H1 (cell line): ENCODE results near the gene PAOX. TPM values are rescaled to one million over a fixed set of nuclear protein-coding genes. Genes with fewer than 3 reads are reported as not detected.

Source experiments
- CTCF ChIA-PET: fragments of 300-600 bp; sonication (Branson Sonifier 250); formaldehyde crosslinking; loops from one replicate; lab custom pipeline; 2021; ENCODE audit not compliant: partially characterized antibody; lab: Charles Lee
- POLR2A ChIA-PET: fragments of 300-600 bp; sonication (Branson Sonifier 250); formaldehyde crosslinking; loops from one replicate; lab custom pipeline; 2021; ENCODE audit warnings: inconsistent platforms; ENCODE audit not compliant: partially characterized antibody; lab: Charles Lee
- DNase-seq, 2 experiments: peaks; one replicate each; pipeline versions ENCODE4 v3.0.0 to v3.0.0-alpha.2; 2010 to 2022; ENCODE audit warnings: low spot score in 2 of 2, low read depth in 1 of 2, mixed read lengths in 1 of 2
- FAIRE-seq: peaks from 2 replicates; lab custom pipeline; 2011; peaks lifted over from hg19 to GRCh38; lab: Jason Lieb, UNC
- H2AFZ ChIP-seq: 2 replicates; pipeline ENCODE4 v1.8.1; 2012; ENCODE audit warnings: low read length, inconsistent platforms
- H2AK5ac ChIP-seq: 2 replicates; pipeline ENCODE4 v1.6.1; 2013; ENCODE audit warnings: low read depth, low read length
- H2BK120ac ChIP-seq: replicated peaks from 2 replicates; pipeline ENCODE3; 2013; ENCODE audit warnings: low read depth, low read length, inconsistent platforms
- H2BK12ac ChIP-seq: 2 replicates; pipeline ENCODE4 v1.6.1; 2013; ENCODE audit warnings: low read depth, low read length
- H2BK15ac ChIP-seq: 2 replicates; pipeline ENCODE4 v1.6.1; 2013; ENCODE audit warnings: low read length
- H2BK20ac ChIP-seq: 2 replicates; pipeline ENCODE4 v1.6.1; 2013; ENCODE audit warnings: low read length
- H2BK5ac ChIP-seq: 2 replicates; pipeline ENCODE4 v1.6.1; 2013; ENCODE audit warnings: low read depth, low read length
- H3K14ac ChIP-seq: 2 replicates; pipeline ENCODE4 v1.6.1; 2013; ENCODE audit warnings: inconsistent platforms; ENCODE audit not compliant: insufficient read length
- H3K18ac ChIP-seq: 2 replicates; pipeline ENCODE4 v1.6.1; 2013; ENCODE audit warnings: low read length; ENCODE audit errors: extremely low read depth
- H3K23ac ChIP-seq: 2 replicates; pipeline ENCODE4 v1.6.1; 2013; ENCODE audit warnings: inconsistent platforms; ENCODE audit not compliant: insufficient read length
- H3K23me2 ChIP-seq: 2 replicates; pipeline ENCODE4 v1.6.1; 2013; ENCODE audit warnings: low read depth, low read length
- H3K27ac ChIP-seq: 2 replicates; pipeline ENCODE4 v1.6.1; 2011; ENCODE audit warnings: low read depth, low read length, inconsistent platforms
- H3K27me3 ChIP-seq, 4 experiments: replicated peaks in 1 of 4; 1 replicate in 1 of 4; 2 replicates in 3 of 4; pipeline versions ENCODE4 v1.6.1 to v1.8.1; 2011 to 2013; ENCODE audit warnings: low read length in 3 of 4, mild to moderate bottlenecking in 3 of 4, inconsistent platforms in 2 of 4, mixed read lengths in 2 of 4, moderate library complexity in 1 of 4; ENCODE audit not compliant: control insufficient read depth in 3 of 4, insufficient read depth in 3 of 4; ENCODE audit errors: extremely low read depth in 1 of 4
- H3K36me3 ChIP-seq, 4 experiments: 2 replicates each; pipeline versions ENCODE4 v1.6.1 to v1.8.1; 2011 to 2013; ENCODE audit warnings: mild to moderate bottlenecking in 4 of 4, low read length in 3 of 4, moderate library complexity in 2 of 4, control low read depth in 1 of 4, inconsistent platforms in 1 of 4; ENCODE audit not compliant: insufficient read depth in 4 of 4, control insufficient read depth in 2 of 4
- H3K4ac ChIP-seq: replicated peaks from 2 replicates; pipeline ENCODE3; 2013; ENCODE audit warnings: low read length, low read depth, mixed read lengths, inconsistent platforms; ENCODE audit not compliant: insufficient read length
- H3K4me1 ChIP-seq, 4 experiments: replicated peaks in 1 of 4; 1 replicate in 1 of 4; 2 replicates in 3 of 4; pipeline versions ENCODE4 v1.6.1 to v1.8.1; 2011 to 2013; ENCODE audit warnings: low read length in 3 of 4, inconsistent platforms in 2 of 4, mixed read lengths in 1 of 4; ENCODE audit not compliant: insufficient read depth in 4 of 4, control insufficient read depth in 3 of 4
- H3K4me2 ChIP-seq, 2 experiments: 2 replicates each; pipeline versions ENCODE4 v1.6.1 to v1.8.1; 2011 to 2013; ENCODE audit warnings: low read depth in 2 of 2, low read length in 2 of 2, control low read depth in 1 of 2, inconsistent platforms in 1 of 2, mild to moderate bottlenecking in 1 of 2; ENCODE audit not compliant: insufficient read depth in 1 of 2
- H3K4me3 ChIP-seq, 4 experiments: fragments of 200-600, 300-600 bp in 1 of 4; sonication (generic), shearing (Covaris generic), sonication (Bioruptor Twin) in 1 of 4; 2 replicates each; pipeline versions ENCODE4 v1.5.1 to v1.8.1; 2011 to 2016; ENCODE audit warnings: low read length in 4 of 4, low read depth in 3 of 4, control low read depth in 2 of 4, inconsistent platforms in 2 of 4, mild to moderate bottlenecking in 2 of 4, mixed read lengths in 1 of 4, moderate library complexity in 1 of 4; ENCODE audit not compliant: insufficient read depth in 2 of 4; ENCODE audit errors: extremely low read depth in 1 of 4
- H3K56ac ChIP-seq: replicated peaks from 2 replicates; pipeline ENCODE3; 2013; ENCODE audit warnings: low read depth, mild to moderate bottlenecking, mixed read lengths, low read length, inconsistent platforms; ENCODE audit not compliant: insufficient read length
- H3K79me1 ChIP-seq: 2 replicates; pipeline ENCODE4 v1.6.1; 2013; ENCODE audit warnings: low read depth, low read length, control low read depth
- H3K79me2 ChIP-seq, 2 experiments: 2 replicates each; pipeline versions ENCODE4 v1.6.1 to v1.8.1; 2012 to 2013; ENCODE audit warnings: low read length in 2 of 2, mild to moderate bottlenecking in 2 of 2, inconsistent platforms in 1 of 2; ENCODE audit not compliant: insufficient read depth in 2 of 2, control insufficient read depth in 1 of 2
- H3K9ac ChIP-seq, 4 experiments: replicated peaks in 1 of 4; 1 replicate in 1 of 4; 2 replicates in 3 of 4; pipeline versions ENCODE4 v1.6.1 to v1.8.1; 2011 to 2013; ENCODE audit warnings: low read depth in 3 of 4, low read length in 3 of 4, control low read depth in 2 of 4, mild to moderate bottlenecking in 2 of 4, moderate library complexity in 2 of 4, inconsistent platforms in 1 of 4; ENCODE audit errors: extremely low read depth in 1 of 4
- H3K9me3 ChIP-seq, 2 experiments: 2 replicates each; pipeline versions ENCODE4 v1.6.1 to v1.8.1; 2012 to 2013; ENCODE audit warnings: mild to moderate bottlenecking in 2 of 2, moderate library complexity in 2 of 2, control low read depth in 1 of 2, inconsistent platforms in 1 of 2, low read depth in 1 of 2, low read length in 1 of 2, mixed read lengths in 1 of 2; ENCODE audit not compliant: insufficient read depth in 2 of 2
- H4K20me1 ChIP-seq, 2 experiments: replicated peaks in 1 of 2; 2 replicates each; pipeline versions ENCODE3 to v1.8.1; 2011 to 2013; ENCODE audit warnings: inconsistent platforms in 2 of 2, low read length in 2 of 2, mild to moderate bottlenecking in 1 of 2; ENCODE audit not compliant: insufficient read depth in 2 of 2, control insufficient read depth in 1 of 2
- H4K5ac ChIP-seq: 2 replicates; pipeline ENCODE4 v1.6.1; 2013; ENCODE audit warnings: low read length, low read depth, mixed read lengths, inconsistent platforms; ENCODE audit not compliant: insufficient read length
- H4K8ac ChIP-seq: 2 replicates; pipeline ENCODE4 v1.8.0; 2013; ENCODE audit warnings: mild to moderate bottlenecking, moderate library complexity, low read length, inconsistent platforms; ENCODE audit not compliant: insufficient read depth; ENCODE audit errors: extremely low read depth
- H4K91ac ChIP-seq: replicated peaks from 2 replicates; pipeline ENCODE3; 2013; ENCODE audit warnings: low read length, mixed read lengths, inconsistent platforms; ENCODE audit not compliant: insufficient read length
- ASH2L ChIP-seq: fragments of 200-600, 300-600 bp; sonication (generic); IDR thresholded peaks from one replicate; pipeline ENCODE4 v1.7.1; 2017; ENCODE audit warnings: low read length
- CBX5 ChIP-seq: fragments of 300-800, 300-1000 bp; sonication (generic); IDR thresholded peaks from 2 replicates; pipeline ENCODE4 v1.7.1; 2016; ENCODE audit warnings: antibody characterized with exemption, low read length, low read depth
- E2F6 ChIP-seq: IDR thresholded peaks from 2 replicates; pipeline ENCODE4 v1.6.1; 2012; ENCODE audit warnings: inconsistent platforms
- TAF7 ChIP-seq: optimal IDR thresholded peaks from 2 replicates; pipeline ENCODE3; 2011; ENCODE audit warnings: low read depth, mild to moderate bottlenecking, inconsistent platforms, low read length, moderate library complexity, borderline replicate concordance
- YY1 ChIP-seq: IDR thresholded peaks from 2 replicates; pipeline ENCODE4 v1.6.1; 2011; ENCODE audit warnings: low read depth, mild to moderate bottlenecking, low read length
- polyA plus RNA-seq, 7 experiments: library from polyadenylated mRNA; depleted of rRNA in 3 of 7; stranded (reverse) in 5 of 7; unstranded in 2 of 7; fragments of >200 nt in 5 of 7; fragments of 200-250 nt in 2 of 7; gene quantifications; 1 replicate in 5 of 7; 2 replicates in 1 of 7; 4 replicates in 1 of 7; pipeline versions ENCODE4 v1.2.1 to v1.2.3, GENCODE V29; 2011 to 2013; ENCODE audit warnings: missing spikeins in 2 of 7, mixed read lengths in 2 of 7
- total RNA-seq: library from RNA; stranded (reverse); fragmentation: NEBNext Ultra II Directional; extraction: Animal tissue kit (Norgen Biotek cat#: 25700); gene quantifications from 2 replicates; pipeline ENCODE4 v1.2.1, GENCODE V29; 2021

The PAOX gene
- total and polyA plus RNA-seq, 2 of the 8 experiments (the other 6 are each of a cell fraction or from before 2014, with no cell fraction given), result 3.7 to 4.3 TPM

GRCh38 chr10:133412381-133412711, 33.3 kb downstream of the PAOX start:
- Histone ChIP-seq H3K27me3 (no peaks in the 10 kb centered on the region), H3K23me2 (no peaks in the 10 kb centered on the region), H2BK12ac (no peak overlapping the region), H3K27ac (no peak overlapping the region), H4K20me1 (peaks cover 0 to 1% of the 10 kb centered on the region in 2 experiments), H3K4me2 (no peak overlapping the region), H2BK20ac (no peak overlapping the region), H3K14ac (no peak overlapping the region), H3K79me1 (peaks cover 3% of the 10 kb centered on the region; the same call in 1 of the 2 replicates), H3K4me1 (no peaks in the 10 kb centered on the region), H2BK5ac (no peak overlapping the region), H4K8ac (no peak overlapping the region), H3K4ac (no peak overlapping the region), H2AK5ac (no peak overlapping the region), H3K23ac (no peak overlapping the region), H2BK15ac (no peak overlapping the region), H3K9ac (no peak overlapping the region), H2BK120ac (no peak overlapping the region), H3K4me3 (no peak overlapping the region), H4K91ac (no peak overlapping the region), H2AFZ (no peak overlapping the region), H3K18ac (no peak overlapping the region), H3K36me3 (peaks cover 0 to 49% (median 19%) of the 10 kb centered on the region in 4 experiments; a peak in 6 of 8 replicates), H3K79me2 (peaks cover 3 to 30% of the 10 kb centered on the region in 2 experiments), H3K9me3 (peaks cover 9 to 12% of the 10 kb centered on the region in 2 experiments; a peak in 3 of 4 replicates), H3K56ac (no peak overlapping the region), H4K5ac (no peak overlapping the region)
- CTCF ChIA-PET, result interaction anchor here (0.7 kb wide), 1 partner anchor 11 kb away, joined by 3 read pairs; no protein-coding TSS in a partner anchor
- POLR2A ChIA-PET, result interaction anchor here (0.8 kb wide), 1 partner anchor 34 kb away, joined by 3 read pairs; the partner anchor contains the start of gene PAOX
- DNase-seq (no peak), FAIRE-seq (no peak)
- TF ChIP-seq TAF7 (no peak), E2F6 (no peak), YY1 (no peak), CBX5 (no peak), ASH2L (no peak)
